Nephron (organoid): ENCODE results near the gene ROBO1.

Experiments used
- H3K27ac Mint-ChIP-seq, 3 experiments: 2 replicates each; pipeline ENCODE4 v1.8.0; 2020; ENCODE audit warnings: mixed read lengths in 3 of 3, mild to moderate bottlenecking in 2 of 3, moderate library complexity in 1 of 3
- H3K27me3 Mint-ChIP-seq: 2 replicates; pipeline ENCODE4 v1.8.0; 2021; ENCODE audit warnings: low read depth, mild to moderate bottlenecking, moderate library complexity, mixed read lengths
- H3K36me3 Mint-ChIP-seq: 2 replicates; pipeline ENCODE4 v1.8.0; 2020; ENCODE audit warnings: low read depth, mixed read lengths
- H3K4me1 Mint-ChIP-seq: 2 replicates; pipeline ENCODE4 v1.8.0; 2020; ENCODE audit warnings: mixed read lengths
- H3K4me3 Mint-ChIP-seq, 3 experiments: 2 replicates each; pipeline ENCODE4 v1.8.0; 2020; ENCODE audit warnings: mild to moderate bottlenecking in 3 of 3, mixed read lengths in 3 of 3, moderate library complexity in 2 of 3
- H3K9me3 Mint-ChIP-seq: 2 replicates; pipeline ENCODE4 v1.8.0; 2020; ENCODE audit warnings: mixed read lengths
- TF ChIP-seq, protein P1 (sequence below), 3 experiments: fragments of 200-600 bp; sonication (generic); IDR thresholded peaks; one replicate each; pipeline ENCODE4 v1.5.0; 2021; ENCODE audit warnings: antibody characterized with exemption in 3 of 3; ENCODE audit not compliant: unreplicated experiment in 3 of 3

Gene ROBO1

GRCh38 chr3:79726786-79727185, 41.0 kb downstream of the ROBO1 start:
- Mint-ChIP-seq H3K9me3 (no peaks in the 10 kb centered on the region), H3K4me3 (no peak overlapping the region), H3K4me1 (peaks cover 10% of the 10 kb centered on the region)

GRCh38 chr3:79724206-79724605, 43.6 kb downstream of the ROBO1 start:
- Mint-ChIP-seq H3K4me1 (peaks cover 4% of the 10 kb centered on the region), H3K36me3 (no peaks in the 10 kb centered on the region), H3K4me3 (no peak overlapping the region), H3K9me3 (no peaks in the 10 kb centered on the region), H3K27me3 (peaks cover 7% of the 10 kb centered on the region), H3K27ac (no peak overlapping the region)
- TF ChIP-seq, protein P1, sequence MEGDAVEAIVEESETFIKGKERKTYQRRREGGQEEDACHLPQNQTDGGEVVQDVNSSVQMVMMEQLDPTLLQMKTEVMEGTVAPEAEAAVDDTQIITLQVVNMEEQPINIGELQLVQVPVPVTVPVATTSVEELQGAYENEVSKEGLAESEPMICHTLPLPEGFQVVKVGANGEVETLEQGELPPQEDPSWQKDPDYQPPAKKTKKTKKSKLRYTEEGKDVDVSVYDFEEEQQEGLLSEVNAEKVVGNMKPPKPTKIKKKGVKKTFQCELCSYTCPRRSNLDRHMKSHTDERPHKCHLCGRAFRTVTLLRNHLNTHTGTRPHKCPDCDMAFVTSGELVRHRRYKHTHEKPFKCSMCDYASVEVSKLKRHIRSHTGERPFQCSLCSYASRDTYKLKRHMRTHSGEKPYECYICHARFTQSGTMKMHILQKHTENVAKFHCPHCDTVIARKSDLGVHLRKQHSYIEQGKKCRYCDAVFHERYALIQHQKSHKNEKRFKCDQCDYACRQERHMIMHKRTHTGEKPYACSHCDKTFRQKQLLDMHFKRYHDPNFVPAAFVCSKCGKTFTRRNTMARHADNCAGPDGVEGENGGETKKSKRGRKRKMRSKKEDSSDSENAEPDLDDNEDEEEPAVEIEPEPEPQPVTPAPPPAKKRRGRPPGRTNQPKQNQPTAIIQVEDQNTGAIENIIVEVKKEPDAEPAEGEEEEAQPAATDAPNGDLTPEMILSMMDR (IDR thresholded peaks at IDR 0.05; ENCODE audit: unreplicated experiment in 3 of 3): peak in 1 of 3 experiments; percentile 7

More at GRCh38 chr3:79726786-79727185, 41.0 kb downstream of the ROBO1 start:
- TF ChIP-seq, protein P1 (IDR thresholded peaks at IDR 0.05; ENCODE audit: unreplicated experiment in 3 of 3): no peak
- Mint-ChIP-seq H3K27me3 (peaks cover 7% of the 10 kb centered on the region), H3K27ac (no peak overlapping the region), H3K36me3 (no peaks in the 10 kb centered on the region)

DNA sequence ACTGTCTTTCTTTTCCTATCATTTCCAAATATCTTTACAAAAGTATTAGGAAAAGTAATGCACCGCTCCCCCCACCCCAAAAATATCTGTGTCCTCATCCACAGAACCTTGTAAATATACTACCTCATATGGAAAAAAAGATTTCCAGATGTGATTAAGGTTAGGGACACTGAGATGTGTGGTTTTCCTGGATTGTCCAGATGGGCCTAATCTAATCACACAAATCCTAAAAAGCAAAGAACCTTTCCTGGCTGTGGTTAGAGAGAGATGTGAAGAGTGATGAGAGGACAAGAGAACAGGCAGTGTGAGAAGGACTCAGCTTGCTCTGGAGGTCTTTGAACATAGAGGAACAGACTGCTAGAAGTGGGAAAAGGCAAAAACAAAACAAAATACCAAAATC, 77.7 kb downstream of the ROBO1 start:
- no peaks in the 10 kb centered on the region for H3K36me3 Mint-ChIP-seq
- TF ChIP-seq, protein P1 (IDR thresholded peaks at IDR 0.05; ENCODE audit: unreplicated experiment in 3 of 3): no peak
- no peak overlapping the region for H3K27ac Mint-ChIP-seq
- H3K4me3 Mint-ChIP-seq: no peak overlapping the region
- H3K9me3 Mint-ChIP-seq: peaks cover 3% of the 10 kb centered on the region
- H3K27me3 Mint-ChIP-seq: no peaks in the 10 kb centered on the region
- H3K4me1 Mint-ChIP-seq: no peaks in the 10 kb centered on the region

GRCh38 chr3:79685108-79685507, 82.7 kb downstream of the ROBO1 start:
- H3K36me3 Mint-ChIP-seq: no peaks in the 10 kb centered on the region
- H3K4me1 Mint-ChIP-seq: no peaks in the 10 kb centered on the region
- peaks cover 5% of the 10 kb centered on the region for H3K9me3 Mint-ChIP-seq
- H3K27me3 Mint-ChIP-seq: no peaks in the 10 kb centered on the region
- no peak overlapping the region for H3K27ac Mint-ChIP-seq
- TF ChIP-seq, protein P1 (IDR thresholded peaks at IDR 0.05; ENCODE audit: unreplicated experiment in 3 of 3): no peak
- no peak overlapping the region for H3K4me3 Mint-ChIP-seq

DNA sequence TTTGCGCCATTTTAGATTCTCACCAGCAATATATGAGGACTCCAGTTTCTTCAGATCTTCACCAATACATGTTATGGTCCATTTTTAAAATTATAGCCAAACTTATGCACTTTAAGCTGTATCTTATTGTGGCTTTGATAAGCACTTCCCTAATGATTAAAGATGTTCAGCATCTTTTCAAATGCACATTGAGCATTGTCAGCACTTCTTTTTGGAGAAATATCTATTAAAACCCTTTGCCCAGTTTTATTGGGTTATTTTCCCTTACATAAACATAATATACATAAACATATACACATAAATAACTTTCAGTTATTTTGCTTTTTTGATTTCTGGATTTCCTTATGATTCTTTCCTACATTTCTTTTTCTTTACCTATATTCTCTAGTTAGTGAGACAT, 83.8 kb downstream of the ROBO1 start:
- TF ChIP-seq, protein P1 (IDR thresholded peaks at IDR 0.05; ENCODE audit: unreplicated experiment in 3 of 3): no peak
- Mint-ChIP-seq H3K36me3 (no peaks in the 10 kb centered on the region), H3K9me3 (peaks cover 5% of the 10 kb centered on the region), H3K4me3 (no peak overlapping the region), H3K27me3 (no peaks in the 10 kb centered on the region), H3K4me1 (no peaks in the 10 kb centered on the region), H3K27ac (no peak overlapping the region)

DNA sequence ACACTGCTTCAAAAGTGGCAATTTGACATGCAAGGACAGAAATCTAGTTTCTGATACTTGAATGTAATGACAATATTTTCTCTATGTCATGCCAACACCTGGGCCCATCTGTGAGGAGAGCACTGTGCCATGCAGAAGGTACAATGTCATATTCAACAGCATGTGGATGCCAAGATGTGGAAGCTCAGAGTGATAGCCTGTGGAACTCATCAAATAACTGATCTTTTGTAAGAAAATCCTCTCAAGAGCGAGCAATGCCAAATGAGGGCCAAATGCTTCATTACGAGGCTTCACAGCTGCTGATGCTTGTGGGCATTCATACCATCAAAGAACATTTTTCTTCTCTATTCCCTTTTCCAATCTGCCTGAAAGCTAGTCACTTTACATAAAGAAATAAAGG, 95.1 kb downstream of the ROBO1 start:
- Mint-ChIP-seq H3K36me3 (no peaks in the 10 kb centered on the region), H3K9me3 (no peaks in the 10 kb centered on the region), H3K27ac (no peak overlapping the region), H3K4me1 (no peaks in the 10 kb centered on the region), H3K4me3 (no peak overlapping the region), H3K27me3 (no peaks in the 10 kb centered on the region)
- TF ChIP-seq, protein P1 (IDR thresholded peaks at IDR 0.05; ENCODE audit: unreplicated experiment in 3 of 3): no peak
